Stimulated activated CD4-positive, alpha-beta T cell treated with anti-CD3 and anti-CD28 coated beads, Interleukin-2, amount 100 ng/mL, for 4 hours (primary cell): ENCODE data around the gene MYH7B.

Source experiments
- DNase-seq: peaks from one replicate; pipeline ENCODE4 v3.0.0-alpha.2; 2020; ENCODE audit warnings: low read depth

Gene MYH7B

DNA sequence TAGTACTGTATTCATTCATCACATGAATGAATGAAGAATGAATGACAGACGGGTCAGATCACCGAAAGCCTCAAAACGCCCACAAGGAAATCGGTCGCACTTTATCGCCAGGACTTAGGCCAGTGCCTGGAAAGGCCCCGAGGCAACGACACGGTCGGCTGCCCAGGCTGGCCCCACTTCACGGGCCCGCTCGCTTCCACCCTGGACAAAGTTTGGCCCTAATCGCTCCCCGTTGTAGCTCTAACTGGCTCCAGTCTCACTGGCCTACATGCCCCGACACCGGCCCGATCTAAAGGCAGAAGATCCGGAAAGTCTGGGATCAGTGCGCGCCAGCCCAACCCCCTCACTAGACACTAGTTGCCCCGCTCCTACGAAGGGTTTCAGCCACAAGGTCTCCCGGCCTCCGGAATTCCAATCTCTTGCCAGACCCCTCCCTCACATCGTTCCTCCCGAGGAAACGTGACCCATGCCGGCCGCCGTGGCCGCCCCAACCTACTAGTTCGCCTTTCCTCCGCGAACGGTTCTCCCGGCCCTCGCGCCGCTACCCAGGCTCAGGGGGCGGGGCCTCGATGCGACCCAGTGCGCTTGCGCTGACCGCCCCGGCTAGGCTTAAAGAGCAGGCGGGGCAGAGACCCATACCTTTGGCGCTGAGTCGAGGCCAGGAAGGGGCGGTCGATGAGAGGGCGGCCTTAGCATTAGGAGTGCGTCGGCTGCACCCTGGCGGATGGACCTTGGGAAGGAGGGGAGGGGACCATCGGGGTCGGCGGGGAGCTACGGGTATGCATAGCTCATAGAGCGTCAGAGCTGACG, at the start of gene MYH7B, which contains the start of gene GSS:
TSS of gene MYH7B (plus strand) at position 638 of the 810 bp plus-strand sequence. CDS start 22,138 bp downstream, outside the sequence.
TSS of gene GSS (minus strand) at position 576 of the 810 bp plus-strand sequence. CDS start 3,954 bp downstream, outside the sequence.
- peak; percentile 93 for DNase-seq

DNA sequence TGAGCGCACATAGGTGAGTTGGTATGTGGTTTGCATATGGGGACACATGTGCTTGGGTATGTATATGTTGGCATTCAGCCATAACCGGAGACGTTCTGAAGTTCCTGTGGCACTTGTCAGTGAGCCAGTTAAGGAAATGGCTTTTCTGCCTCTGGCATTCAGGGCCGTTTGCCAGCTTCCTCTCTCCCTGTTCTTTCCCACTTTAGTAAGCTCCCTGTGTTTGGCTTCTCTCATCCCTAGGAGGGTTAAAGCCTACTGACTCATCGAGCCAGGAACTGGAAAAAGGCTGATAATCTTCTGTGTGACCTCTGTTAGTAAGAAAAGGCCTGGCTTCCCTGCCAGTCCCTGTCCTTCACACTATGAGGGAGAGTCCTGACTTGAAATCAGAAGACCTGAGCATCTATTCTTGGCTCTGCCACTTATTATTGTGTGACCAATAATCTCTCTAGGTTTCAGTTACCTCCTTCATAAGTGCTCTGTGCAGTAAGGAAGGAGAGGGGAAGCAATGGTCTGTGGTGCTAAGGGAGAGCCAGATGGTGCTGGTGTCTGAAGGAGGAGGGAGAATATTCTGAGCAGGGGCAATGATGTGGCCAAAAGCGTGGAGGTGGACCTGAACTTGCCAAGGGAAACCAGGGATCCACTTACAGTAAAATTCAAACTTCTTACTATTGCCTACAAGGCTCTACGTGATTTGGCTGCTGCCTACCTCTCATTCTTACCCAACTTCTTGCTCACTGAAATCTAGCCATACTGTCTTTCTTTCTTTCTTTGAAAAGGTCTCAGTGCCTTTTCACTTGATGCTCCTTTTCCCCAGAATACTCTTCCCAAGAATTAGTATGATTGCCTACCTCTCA, 47.8 kb upstream of the MYH7B start:
- no peak for DNase-seq

DNA sequence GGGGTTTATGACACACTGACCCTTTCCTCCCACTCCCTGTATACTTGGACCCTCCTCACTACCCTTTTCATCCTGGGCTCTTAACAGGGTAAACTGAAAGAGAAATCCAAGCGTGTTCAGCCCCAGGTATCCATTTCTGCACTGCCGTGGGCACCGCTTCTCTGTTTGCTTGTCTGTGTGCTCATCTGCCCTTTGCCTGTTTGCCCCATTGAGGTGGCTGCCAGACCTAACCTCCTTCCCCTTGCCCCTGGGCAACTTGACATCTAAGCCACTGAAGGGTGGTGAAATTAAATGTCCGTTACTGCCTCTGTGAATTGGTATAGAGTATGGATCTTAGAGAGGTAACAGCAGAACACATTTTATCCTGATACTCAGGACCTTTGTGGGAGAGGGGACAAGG, 40.5 kb upstream of the MYH7B start:
- no peak for DNase-seq

DNA sequence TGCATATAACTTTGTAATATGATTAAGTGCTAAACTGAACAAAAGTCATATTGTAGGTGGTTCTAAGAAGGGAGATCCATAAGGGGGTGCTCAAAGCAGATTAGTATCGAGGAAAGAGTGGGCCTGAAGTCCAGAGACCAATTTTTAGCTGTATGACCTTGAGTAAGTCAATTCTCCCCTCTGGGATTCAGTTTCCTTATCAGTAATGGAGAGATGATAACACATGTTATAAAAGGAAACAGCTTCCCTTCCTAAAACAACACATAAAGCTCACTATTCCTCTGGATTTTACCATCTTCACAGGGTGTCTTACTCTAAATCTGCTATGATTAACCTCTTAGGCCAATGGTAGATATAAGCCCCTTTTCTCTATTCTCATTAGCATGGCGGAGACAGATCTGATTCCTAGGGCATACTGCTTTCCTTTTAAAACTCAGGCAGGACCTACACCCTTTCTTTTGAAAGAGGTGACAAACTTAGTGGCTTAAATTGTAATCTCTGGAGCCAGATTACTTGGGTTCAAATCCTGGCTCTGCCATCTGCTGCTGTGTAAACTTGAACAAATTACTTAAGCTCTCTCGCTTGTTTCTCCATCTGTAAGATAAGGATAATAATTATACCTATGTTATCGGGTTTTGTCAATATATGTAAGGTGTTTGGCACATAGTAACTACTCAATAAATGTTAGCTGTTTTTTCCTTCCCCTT, 39.8 kb upstream of the MYH7B start:
- no peak for DNase-seq

DNA sequence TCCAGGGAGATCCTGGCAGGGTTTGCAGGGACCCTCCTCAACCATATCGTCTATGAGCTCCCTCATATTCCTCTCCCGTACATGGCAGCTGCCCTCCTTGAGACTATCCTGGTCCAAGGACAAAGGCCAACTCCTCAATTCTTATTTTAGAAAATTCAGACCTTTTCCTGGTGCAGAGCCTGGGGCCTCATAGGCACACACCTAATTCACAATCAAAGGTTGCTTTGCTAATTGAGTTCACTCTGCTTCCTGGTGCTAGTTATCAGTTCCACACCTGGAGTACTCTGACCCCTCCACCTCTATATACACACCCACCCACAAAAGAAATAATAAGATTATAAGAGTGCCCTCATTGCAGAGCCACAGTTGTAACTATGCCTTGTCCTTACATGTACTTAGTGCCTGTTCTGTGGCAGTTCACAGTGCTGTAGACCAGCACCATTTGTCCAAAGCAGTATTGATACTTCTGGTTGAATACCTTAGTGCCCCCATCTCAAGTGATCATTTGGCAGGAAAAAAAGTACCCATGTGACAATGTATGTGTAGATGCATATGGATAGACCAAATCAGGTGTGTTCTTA, 38.8 kb upstream of the MYH7B start:
- DNase-seq: no peak

DNA sequence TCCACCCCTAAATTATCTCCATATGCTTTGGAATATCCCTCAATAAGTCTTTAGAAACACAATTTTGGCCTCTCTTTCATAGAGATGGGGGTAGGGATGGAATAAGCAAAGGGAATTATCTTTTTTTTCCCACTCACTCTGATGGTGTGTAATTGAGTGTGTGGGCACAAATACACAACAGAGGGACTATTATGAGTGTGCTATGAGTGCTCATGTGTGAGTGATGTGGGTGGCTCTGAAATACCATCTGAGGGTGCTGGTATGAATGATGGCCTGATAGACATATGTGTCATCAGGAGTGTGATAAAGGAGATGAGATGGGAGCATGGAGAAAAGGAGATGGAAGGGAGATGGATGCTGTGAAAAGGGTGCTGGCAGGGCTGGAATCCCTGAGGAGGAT, 35.6 kb upstream of the MYH7B start:
- DNase-seq: no peak

DNA sequence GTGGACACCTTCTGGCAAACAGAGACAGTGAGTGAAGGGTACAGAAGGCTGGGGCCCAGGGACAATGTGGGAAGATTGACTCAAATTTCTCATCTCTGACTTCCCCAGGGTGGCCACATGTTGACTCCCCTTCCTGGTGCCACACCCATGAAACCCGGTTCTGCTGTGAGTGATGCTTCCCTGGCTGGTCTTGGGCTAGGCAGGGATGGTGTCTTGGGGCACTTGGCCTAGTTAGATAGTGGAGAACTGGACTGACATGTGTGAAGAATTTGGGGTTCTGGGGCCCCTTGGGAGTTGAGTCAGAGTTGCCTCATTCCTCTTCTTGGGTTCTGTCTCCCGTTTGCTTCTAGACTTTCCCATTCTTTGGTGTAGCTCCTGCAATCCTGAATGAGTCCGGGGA, 34.2 kb upstream of the MYH7B start:
- no peak for DNase-seq

DNA sequence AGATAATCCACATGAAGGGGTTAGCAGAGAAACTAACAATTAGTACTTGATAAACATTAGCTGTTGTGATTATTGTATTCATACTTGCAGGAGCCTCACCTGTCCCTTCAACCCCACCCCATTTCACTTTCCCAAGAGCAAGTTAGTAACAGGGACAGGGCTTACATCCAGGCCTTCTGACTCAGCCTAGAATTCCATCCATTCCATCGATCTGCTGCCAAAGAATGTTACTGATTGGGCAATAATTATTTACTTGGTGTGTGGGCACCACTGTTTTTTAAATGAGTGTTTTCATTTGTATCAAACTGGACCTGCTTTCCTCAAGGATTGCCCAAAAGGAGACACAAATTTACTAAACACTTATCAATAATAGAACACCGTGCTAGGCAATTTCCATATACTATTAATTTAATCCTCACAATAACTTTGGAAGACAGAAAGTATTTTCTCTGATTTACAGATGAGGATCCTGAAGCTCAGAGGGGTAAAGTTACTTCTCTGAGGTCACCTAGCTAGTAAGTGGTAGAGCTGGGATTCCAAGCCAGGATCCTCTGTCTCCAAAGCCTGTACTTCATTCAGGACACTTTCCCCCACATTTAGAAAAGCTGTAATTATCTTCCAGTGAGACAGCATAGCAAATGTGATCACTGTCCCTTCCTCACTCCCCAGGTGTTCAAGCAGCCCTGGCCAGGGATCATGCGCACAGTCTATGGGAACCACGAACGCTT, 32.9 kb upstream of the MYH7B start:
- no peak for DNase-seq

DNA sequence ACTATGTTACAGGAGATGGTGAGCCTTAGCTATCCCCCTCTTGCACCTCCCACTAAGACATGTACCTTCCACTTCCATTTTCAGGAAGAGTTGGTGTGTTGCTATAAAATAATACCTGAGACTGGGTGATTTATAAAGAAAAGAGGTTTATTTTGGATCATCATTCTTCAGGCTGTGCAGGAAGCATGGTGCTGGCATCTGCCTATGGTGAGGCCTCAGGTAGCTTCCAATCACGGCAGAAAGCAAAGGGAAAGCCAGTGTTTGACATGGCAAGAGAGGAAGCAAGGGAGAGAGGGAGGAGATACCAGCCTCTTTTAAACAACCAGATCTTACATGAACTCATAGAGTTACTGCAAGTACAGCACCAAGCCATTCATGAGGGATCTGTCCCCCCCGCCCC, 32.3 kb upstream of the MYH7B start:
- no peak for DNase-seq

DNA sequence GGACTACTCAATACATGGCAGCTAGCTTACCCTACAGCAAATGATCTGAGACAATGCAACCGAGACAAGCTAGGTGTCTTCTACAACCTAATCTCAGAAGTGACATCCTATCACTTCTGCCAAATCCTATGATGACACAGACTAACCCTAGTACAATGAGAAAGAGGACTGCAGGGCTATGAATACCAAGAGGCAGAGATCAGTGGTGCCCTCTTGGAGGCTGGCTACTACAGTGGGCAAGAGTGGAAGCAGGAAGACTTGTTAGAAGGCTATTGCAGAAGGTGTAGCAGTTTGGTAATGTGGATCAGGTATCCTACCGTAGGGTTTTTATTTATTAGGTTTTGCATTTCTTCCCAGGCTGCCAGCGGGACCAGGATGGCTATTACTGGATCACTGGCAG, 30.3 kb upstream of the MYH7B start:
- no peak for DNase-seq

DNA sequence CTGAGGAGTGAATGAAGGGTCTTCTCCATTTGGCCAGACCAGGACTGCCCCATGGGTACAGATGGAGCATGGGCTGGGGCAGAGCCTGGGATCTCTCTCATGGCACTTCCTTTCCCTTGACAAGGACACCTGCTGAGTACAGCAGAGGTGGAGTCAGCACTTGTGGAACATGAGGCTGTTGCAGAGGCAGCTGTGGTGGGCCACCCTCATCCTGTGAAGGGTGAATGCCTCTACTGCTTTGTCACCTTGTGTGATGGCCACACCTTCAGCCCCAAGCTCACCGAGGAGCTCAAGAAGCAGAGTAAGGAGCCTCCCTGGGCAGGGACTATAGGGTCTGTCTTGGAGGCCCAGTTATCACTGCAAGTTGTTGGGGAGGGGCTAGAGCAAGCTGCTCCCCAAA, 29.7 kb upstream of the MYH7B start:
- DNase-seq: no peak

DNA sequence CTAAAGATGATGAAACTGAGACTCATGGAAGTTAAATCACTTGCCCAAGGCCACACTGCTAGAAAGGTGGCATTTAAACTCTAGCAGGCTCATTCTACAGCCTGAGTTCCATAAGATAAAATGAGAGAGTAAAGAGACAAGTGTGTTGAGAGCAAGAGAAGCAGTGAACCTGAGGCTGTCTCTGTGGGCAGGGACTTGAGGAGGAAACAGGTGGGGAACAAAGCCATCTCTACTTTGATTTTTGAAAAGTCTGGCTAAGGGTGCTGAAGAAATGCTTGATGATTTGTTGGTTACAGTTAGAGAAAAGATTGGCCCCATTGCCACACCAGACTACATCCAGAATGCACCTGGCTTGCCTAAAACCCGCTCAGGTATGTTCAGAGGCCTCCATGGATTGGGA, 29.1 kb upstream of the MYH7B start:
- no peak for DNase-seq

DNA sequence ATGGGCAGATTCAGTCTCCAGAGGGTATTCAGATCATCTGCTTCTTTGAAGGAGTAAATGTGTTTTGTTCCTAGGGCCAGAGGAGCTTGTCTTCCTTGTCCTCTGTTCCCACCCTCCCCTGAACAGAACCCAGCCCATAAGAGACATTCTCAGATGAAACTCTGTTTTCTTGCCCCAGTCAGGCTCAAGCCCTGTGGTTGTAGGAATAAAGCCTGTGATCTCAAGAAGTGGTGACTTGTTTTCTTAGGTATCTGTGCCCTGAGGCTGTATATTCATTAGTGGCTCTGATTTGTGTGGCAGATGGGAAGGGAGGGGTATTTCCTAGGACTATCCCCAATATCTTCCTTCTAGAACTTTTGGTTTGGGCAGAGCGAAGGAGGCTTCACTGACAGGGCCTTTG, 27.9 kb upstream of the MYH7B start:
- DNase-seq: no peak

DNA sequence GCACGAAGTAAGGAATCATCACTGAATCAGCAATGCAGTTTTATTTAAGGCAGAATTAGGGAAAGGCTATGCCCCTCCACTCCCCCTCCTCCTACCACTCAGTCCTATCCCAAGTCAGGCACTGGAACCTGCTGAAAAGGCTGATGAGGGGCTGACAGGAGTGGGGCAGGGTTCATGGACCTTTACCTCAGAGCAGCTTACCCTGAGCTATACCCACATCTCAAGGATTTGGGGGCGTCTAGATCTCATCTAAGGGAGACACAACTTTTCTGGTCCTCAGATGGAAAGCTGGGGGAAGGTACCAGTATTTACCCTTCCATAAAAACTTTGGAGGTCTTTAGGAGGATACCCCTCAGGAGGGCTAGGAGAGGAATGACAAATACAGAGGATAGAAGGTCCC, 27.3 kb upstream of the MYH7B start:
- no peak for DNase-seq

DNA sequence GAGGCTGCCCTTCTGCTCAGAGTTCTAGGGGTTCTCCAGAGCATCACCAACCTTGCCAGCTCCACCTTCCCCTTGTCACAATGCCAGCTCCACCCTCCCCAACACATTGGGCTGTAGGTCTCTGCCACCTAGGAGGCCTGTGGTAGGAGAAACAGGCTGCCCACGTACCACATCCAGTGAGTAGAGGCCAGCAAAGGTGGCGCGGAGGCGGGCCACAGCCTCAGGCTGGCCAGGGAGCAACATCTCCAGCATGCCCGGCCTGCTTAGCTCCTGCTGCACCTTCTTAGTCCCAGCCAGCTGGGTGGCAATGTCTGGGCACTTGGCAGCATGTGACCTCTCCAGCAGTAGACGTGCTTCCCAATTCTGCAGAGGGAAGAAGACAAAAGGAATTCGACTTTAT, 23.9 kb upstream of the MYH7B start:
- DNase-seq: no peak

DNA sequence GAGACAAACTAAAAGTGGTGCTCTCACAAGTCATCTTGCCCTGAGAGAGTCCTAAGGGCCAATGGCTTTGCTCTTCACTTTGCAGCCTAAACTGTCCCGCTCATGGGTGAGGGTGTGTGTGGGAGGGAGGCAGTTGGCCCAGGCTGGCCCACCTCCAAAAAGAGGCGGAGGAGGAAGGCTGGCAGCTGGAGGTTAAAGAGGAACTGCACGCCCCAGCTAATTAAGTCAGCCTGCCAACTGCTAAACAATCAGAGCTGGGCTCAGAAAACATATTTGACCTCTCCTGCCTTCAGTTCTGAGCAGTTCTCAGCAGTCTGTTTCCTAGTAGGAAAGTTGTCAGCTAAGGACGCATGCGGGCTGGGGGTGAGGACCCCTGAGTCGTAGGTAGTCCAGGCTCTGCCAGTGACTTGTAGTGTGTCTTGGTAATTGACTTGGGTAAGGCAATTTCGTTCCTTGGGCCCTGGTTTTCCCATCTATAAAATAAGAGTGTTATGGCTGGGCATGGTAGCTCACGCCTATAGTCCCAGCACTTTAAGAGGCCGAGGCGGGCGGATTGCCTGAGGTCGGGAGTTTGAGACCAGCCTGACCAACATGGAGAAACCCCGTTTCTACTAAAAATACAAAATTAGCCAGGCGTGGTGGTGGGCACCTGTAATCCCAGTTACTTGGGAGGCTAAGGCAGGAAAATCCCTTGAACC, 17.1 kb upstream of the MYH7B start:
- no peak for DNase-seq

DNA sequence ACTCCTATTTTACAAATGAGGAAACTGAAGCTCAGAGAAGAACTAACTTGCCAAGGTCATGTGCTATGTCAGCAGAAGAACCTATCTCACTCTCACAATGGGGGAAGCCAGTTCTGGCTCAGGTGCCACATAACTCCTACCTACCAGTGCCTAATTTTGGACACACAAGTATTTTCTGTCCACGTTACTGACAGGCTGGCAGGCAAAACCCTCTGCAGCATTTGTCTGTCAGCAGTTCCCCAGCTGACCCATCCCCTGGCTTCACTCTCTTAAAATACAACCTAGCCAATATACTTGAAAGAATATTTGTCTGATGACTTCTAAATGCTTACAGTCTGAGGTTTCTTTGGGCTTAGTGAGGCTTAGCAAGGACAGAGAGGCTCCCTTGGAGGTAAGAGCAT, 15.6 kb upstream of the MYH7B start:
- DNase-seq: no peak

DNA sequence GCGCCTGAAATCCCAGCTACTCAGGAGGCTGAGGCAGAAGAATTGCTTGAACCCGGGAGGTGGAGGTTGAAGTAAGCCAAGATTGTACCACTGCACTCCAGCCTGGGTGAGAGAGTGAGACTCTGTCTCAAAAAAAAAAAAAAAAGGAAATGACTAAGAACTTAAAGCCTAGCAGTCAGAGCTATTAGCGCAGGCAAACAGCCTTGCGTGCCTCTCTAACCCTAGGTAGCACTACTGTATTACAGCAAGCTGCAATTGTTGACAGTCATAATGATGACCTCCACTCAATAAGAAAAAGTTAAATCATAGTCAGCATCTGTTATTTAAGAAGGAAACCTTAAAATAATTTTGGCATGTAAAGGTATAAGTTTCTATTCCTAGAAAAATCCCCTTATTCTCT, 14.4 kb upstream of the MYH7B start:
- DNase-seq: no peak

DNA sequence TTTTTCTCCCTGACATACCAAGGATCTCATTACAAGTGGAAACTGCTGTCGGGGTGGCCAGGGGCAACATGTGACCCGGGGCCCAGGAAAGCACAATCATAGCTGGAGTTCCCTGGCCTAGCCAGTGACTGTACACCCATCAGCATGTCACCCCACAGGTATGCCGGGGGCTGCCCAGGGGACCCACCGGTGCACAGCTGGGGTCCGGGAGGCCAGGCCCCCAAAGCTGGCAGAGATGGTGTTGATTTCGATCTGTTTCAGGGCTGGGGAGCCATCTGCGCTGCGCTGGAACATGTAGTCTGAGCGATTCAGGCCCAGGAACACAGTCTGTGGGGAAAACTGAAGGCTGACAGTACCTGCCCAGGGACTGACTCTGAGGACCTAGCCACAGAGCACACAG, 13.4 kb upstream of the MYH7B start:
- DNase-seq: no peak

DNA sequence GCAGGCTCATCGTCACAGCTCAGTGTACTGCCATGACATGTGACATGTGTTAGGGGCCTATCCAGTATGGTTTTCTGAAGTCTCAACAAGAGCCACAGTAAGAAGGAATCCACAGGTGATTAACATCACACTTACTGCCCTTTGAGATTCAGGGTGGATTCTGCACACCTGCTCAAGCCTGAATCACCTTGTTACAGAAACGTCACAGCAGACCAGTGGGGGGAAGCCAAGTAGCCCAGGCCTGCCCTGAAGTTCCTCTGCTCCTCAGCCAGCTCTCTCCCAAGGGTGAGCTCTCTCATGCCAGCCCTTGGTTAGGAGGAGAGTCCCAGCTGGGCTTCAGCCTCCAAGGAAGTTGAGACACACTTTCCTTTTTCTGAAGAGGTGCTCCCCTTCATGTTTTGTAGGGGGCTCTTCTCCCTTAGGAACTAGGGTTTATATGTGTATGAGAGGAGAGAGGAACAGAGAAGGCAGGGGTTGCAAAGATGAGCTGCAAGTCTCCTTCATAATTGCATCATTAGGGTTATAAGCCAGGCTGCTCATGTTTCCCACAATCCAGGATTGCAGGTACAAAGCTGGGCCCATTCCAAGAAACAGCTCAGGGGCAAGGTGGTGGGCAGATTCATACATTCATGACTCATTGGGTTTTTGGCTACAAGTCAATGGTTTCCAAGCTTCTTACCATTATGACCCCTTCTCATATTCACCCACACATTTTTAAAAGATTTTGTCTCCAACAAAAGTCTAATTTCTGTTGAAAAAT, 11.7 kb upstream of the MYH7B start:
- DNase-seq: no peak
